22Rv1 (cell line): ENCODE results near the gene C1QTNF9.

ENCODE experiments used
- ZFX ChIP-seq: fragments of 450-650 bp; IDR thresholded peaks from 2 replicates; pipeline ENCODE4 v1.6.1; 2017; ENCODE audit warnings: antibody characterized with exemption, borderline replicate concordance
- TF ChIP-seq, protein P1 (sequence below): fragments of 450-650 bp; IDR thresholded peaks from 2 replicates; pipeline ENCODE4 v1.5.1; 2017; ENCODE audit warnings: mild to moderate bottlenecking

DNA sequence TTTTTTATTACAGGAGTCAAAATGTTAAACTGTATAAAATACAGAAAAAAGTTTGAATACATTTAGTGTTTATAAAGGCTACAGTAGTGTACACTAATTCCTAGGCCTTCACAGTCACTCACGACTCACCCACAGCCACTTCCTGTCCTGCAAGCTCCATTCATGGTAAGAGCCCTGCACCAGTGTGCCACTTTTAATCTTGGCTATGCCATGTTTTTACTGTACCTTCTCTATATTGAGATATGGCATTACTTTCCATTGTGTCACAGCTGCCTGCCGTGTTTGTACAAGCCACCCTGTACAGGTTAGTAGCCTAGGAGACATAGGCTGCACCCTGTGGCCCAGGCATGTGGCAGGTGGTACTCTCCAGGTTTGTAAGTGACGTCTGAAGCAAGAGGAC, 32.1 kb downstream of the C1QTNF9 start:
- TF ChIP-seq, protein P1, sequence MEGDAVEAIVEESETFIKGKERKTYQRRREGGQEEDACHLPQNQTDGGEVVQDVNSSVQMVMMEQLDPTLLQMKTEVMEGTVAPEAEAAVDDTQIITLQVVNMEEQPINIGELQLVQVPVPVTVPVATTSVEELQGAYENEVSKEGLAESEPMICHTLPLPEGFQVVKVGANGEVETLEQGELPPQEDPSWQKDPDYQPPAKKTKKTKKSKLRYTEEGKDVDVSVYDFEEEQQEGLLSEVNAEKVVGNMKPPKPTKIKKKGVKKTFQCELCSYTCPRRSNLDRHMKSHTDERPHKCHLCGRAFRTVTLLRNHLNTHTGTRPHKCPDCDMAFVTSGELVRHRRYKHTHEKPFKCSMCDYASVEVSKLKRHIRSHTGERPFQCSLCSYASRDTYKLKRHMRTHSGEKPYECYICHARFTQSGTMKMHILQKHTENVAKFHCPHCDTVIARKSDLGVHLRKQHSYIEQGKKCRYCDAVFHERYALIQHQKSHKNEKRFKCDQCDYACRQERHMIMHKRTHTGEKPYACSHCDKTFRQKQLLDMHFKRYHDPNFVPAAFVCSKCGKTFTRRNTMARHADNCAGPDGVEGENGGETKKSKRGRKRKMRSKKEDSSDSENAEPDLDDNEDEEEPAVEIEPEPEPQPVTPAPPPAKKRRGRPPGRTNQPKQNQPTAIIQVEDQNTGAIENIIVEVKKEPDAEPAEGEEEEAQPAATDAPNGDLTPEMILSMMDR = no peak
- no peak for TF ChIP-seq ZFX
